ENCODE data around the gene ENKUR.

- TF ChIP-seq EZH2 (IDR thresholded peaks at IDR 0.05; ENCODE audit: insufficient read depth, poor library complexity, severe bottlenecking) (no peak), EZH2phosphoT487 (IDR thresholded peaks at IDR 0.05; ENCODE audit: insufficient read depth, low read depth) (no peak)
These were observed 1.7 kb upstream of the ENKUR start for GRCh38 chr10:25017661-25018060.
